ENCODE results near the gene CSF1.

GRCh38 chr1:109946511-109946910 lies 35.9 kb downstream of the CSF1 start:
- no peak for TF ChIP-seq POLR2A (IDR thresholded peaks at IDR 0.05; ENCODE audit: low read length)
- no peak for TF ChIP-seq GATA1 (IDR thresholded peaks at IDR 0.05; ENCODE audit: low read depth, low read length)

Data from erythroblast (primary cell).